GM20431 (cell line): ENCODE measurements around the gene HEATR3.

Source experiments
- in situ Hi-C: fragments of 300-500 bp; cut with MseI, MboI; formaldehyde crosslinking; loops from one replicate; pipeline ENCODE4 v1.15.0; 2020; ENCODE audit warnings: low sequenced_read_pairs; ENCODE audit not compliant: unreplicated experiment

HEATR3 gene

GRCh38 chr16:50065624-50066481 lies at the start of gene HEATR3:
Gene HEATR3 (plus strand): TSS chr16:50065970. CDS start chr16:50066132, 162 bp downstream.
- in situ Hi-C loops, result no loop called here

GRCh38 chr16:50017553-50017952 lies 48.2 kb upstream of the HEATR3 start:
- in situ Hi-C loops, result no loop called here

- in situ Hi-C loops, result no loop called here
These were observed 44.2 kb upstream of the HEATR3 start for GRCh38 chr16:50021544-50021943.

GRCh38 chr16:50023641-50024040 lies 42.1 kb upstream of the HEATR3 start:
- in situ Hi-C loops, result no loop called here

GRCh38 chr16:50024207-50024606 lies 41.6 kb upstream of the HEATR3 start:
- in situ Hi-C loops, result no loop called here

GRCh38 chr16:50024684-50025536 lies 40.9 kb upstream of the HEATR3 start, which contains the start of gene CNEP1R1:
Gene CNEP1R1 (plus strand): TSS chr16:50025225. CDS start chr16:50025316, 91 bp downstream.
- in situ Hi-C loops, result no loop called here

GRCh38 chr16:50025537-50025931 lies 40.2 kb upstream of the HEATR3 start:
- in situ Hi-C loops, result no loop called here

- in situ Hi-C loops, result no loop called here
These were observed 37.9 kb upstream of the HEATR3 start for GRCh38 chr16:50027829-50028228.

GRCh38 chr16:50035468-50035992 lies 30.2 kb upstream of the HEATR3 start:
- in situ Hi-C loops, result no loop called here

- in situ Hi-C loops, result no loop called here
These were observed 29.3 kb upstream of the HEATR3 start for GRCh38 chr16:50036426-50036825.

- in situ Hi-C loops, result no loop called here
These were observed 28.0 kb upstream of the HEATR3 start for GRCh38 chr16:50037662-50038220.

- in situ Hi-C loops, result no loop called here
These were observed 27.5 kb upstream of the HEATR3 start for GRCh38 chr16:50038286-50038685.

- in situ Hi-C loops, result no loop called here
These were observed 26.8 kb upstream of the HEATR3 start for GRCh38 chr16:50038756-50039529.

- in situ Hi-C loops, result no loop called here
These were observed 25.8 kb upstream of the HEATR3 start for GRCh38 chr16:50040018-50040417.

- in situ Hi-C loops, result no loop called here
These were observed 25.1 kb upstream of the HEATR3 start for GRCh38 chr16:50040710-50041109.

- in situ Hi-C loops, result no loop called here
These were observed 22.4 kb upstream of the HEATR3 start for GRCh38 chr16:50043358-50043757.

- in situ Hi-C loops, result no loop called here
These were observed 20.4 kb upstream of the HEATR3 start for GRCh38 chr16:50045412-50045811.

GRCh38 chr16:50046853-50047252 lies 18.9 kb upstream of the HEATR3 start:
- in situ Hi-C loops, result no loop called here

GRCh38 chr16:50047864-50048263 lies 17.9 kb upstream of the HEATR3 start:
- in situ Hi-C loops, result no loop called here

- in situ Hi-C loops, result no loop called here
These were observed 15.0 kb upstream of the HEATR3 start for GRCh38 chr16:50050802-50051201.
